HL-60/S4 (cell line): ENCODE measurements around the gene SNX24.

Experiments
- in situ Hi-C: fragments of 300-500 bp; cut with MboI; formaldehyde crosslinking; loops from 2 replicates; pipeline ENCODE4 v1.14.3; 2022; ENCODE audit warnings: low sequenced_read_pairs

The SNX24 gene

GRCh38 chr5:122999947-123000563, 154.6 kb downstream of the SNX24 start:
- in situ Hi-C loops = no loop called here

GRCh38 chr5:123000731-123001130, 155.3 kb downstream of the SNX24 start:
- in situ Hi-C loops = no loop called here

GRCh38 chr5:123001808-123002207, 156.4 kb downstream of the SNX24 start:
- in situ Hi-C loops = no loop called here

GRCh38 chr5:123007182-123007581, 161.8 kb downstream of the SNX24 start:
- in situ Hi-C loops = no loop called here

GRCh38 chr5:123007754-123008153, 162.3 kb downstream of the SNX24 start:
- in situ Hi-C loops = no loop called here

- in situ Hi-C loops = no loop called here
These were observed 166.9 kb downstream of the SNX24 start for GRCh38 chr5:123012321-123012720.

- in situ Hi-C loops = no loop called here
These were observed 169.3 kb downstream of the SNX24 start for GRCh38 chr5:123014689-123015088.

GRCh38 chr5:123028222-123028621, 182.8 kb downstream of the SNX24 start:
- in situ Hi-C loops = no loop called here

- in situ Hi-C loops = no loop called here
These were observed 187.8 kb downstream of the SNX24 start for GRCh38 chr5:123033157-123033671.

GRCh38 chr5:123035360-123035917, 190.0 kb downstream of the SNX24 start:
- in situ Hi-C loops = no loop called here

- in situ Hi-C loops = no loop called here
These were observed 190.5 kb downstream of the SNX24 start for GRCh38 chr5:123035918-123036390.

- in situ Hi-C loops = no loop called here
These were observed 191.1 kb downstream of the SNX24 start, which contains the start of gene PPIC for GRCh38 chr5:123036391-123037103. Gene PPIC (minus strand): TSS chr5:123036725. CDS start chr5:123036625, 100 bp downstream.

- in situ Hi-C loops = no loop called here
These were observed 191.6 kb downstream of the SNX24 start for GRCh38 chr5:123037104-123037418.

GRCh38 chr5:123039673-123040072, 194.3 kb downstream of the SNX24 start:
- in situ Hi-C loops = no loop called here

- in situ Hi-C loops = no loop called here
These were observed 199.7 kb downstream of the SNX24 start for GRCh38 chr5:123044926-123045617.

- in situ Hi-C loops = no loop called here
These were observed 200.8 kb downstream of the SNX24 start for GRCh38 chr5:123046222-123046621.

- in situ Hi-C loops = no loop called here
These were observed 202.3 kb downstream of the SNX24 start for GRCh38 chr5:123047706-123048105.

GRCh38 chr5:123051206-123051605, 205.8 kb downstream of the SNX24 start:
- in situ Hi-C loops = no loop called here
